ENCODE results near the gene MRPL50.

The MRPL50 gene

GRCh38 chr9:101365181-101365580 is 33.2 kb downstream of the MRPL50 start:
- no peak overlapping the region for H3K4me3 Mint-ChIP-seq
- no peaks in the 10 kb centered on the region for H3K9me3 Mint-ChIP-seq

GRCh38 chr9:101362450-101362849 is 36.0 kb downstream of the MRPL50 start:
- no peaks in the 10 kb centered on the region for H3K36me3 Mint-ChIP-seq (ENCODE audit: insufficient read depth)
- H3K4me1 Mint-ChIP-seq: no peaks in the 10 kb centered on the region
- H3K27me3 Mint-ChIP-seq: peaks cover 33% of the 10 kb centered on the region
- H3K27ac Mint-ChIP-seq (ENCODE audit: low read depth): no peak overlapping the region
- H3K9me3 Mint-ChIP-seq: no peaks in the 10 kb centered on the region
- DNase-seq (ENCODE audit: low spot score in 2 of 2) (no peak), ATAC-seq (replicated peaks; ENCODE audit: extremely low read depth, poor library complexity, severe bottlenecking) (no peak)
- no peak overlapping the region for H3K4me3 Mint-ChIP-seq

More at GRCh38 chr9:101365181-101365580, 33.2 kb downstream of the MRPL50 start:
- no peaks in the 10 kb centered on the region for H3K36me3 Mint-ChIP-seq (ENCODE audit: insufficient read depth)
- DNase-seq (ENCODE audit: low spot score in 2 of 2) (no peak), ATAC-seq (replicated peaks; ENCODE audit: extremely low read depth, poor library complexity, severe bottlenecking) (no peak)
- H3K27ac Mint-ChIP-seq (ENCODE audit: low read depth): no peak overlapping the region
- H3K27me3 Mint-ChIP-seq: peaks cover 41% of the 10 kb centered on the region
- no peaks in the 10 kb centered on the region for H3K4me1 Mint-ChIP-seq

GRCh38 chr9:101360647-101361046 is 37.8 kb downstream of the MRPL50 start:
- no peak overlapping the region for H3K27ac Mint-ChIP-seq (ENCODE audit: low read depth)
- H3K36me3 Mint-ChIP-seq (ENCODE audit: insufficient read depth): no peaks in the 10 kb centered on the region
- no peaks in the 10 kb centered on the region for H3K9me3 Mint-ChIP-seq
- no peak for DNase-seq (ENCODE audit: low spot score in 2 of 2)
- H3K4me1 Mint-ChIP-seq: no peaks in the 10 kb centered on the region
- H3K4me3 Mint-ChIP-seq: no peak overlapping the region
- H3K27me3 Mint-ChIP-seq: peaks cover 30% of the 10 kb centered on the region
- ATAC-seq (replicated peaks; ENCODE audit: extremely low read depth, poor library complexity, severe bottlenecking): no peak

- no peak for DNase-seq (ENCODE audit: low spot score in 2 of 2)
- no peak overlapping the region for H3K27ac Mint-ChIP-seq (ENCODE audit: low read depth)
- ATAC-seq (replicated peaks; ENCODE audit: extremely low read depth, poor library complexity, severe bottlenecking): no peak
- H3K9me3 Mint-ChIP-seq: no peaks in the 10 kb centered on the region
- no peaks in the 10 kb centered on the region for H3K4me1 Mint-ChIP-seq
- no peaks in the 10 kb centered on the region for H3K36me3 Mint-ChIP-seq (ENCODE audit: insufficient read depth)
- H3K4me3 Mint-ChIP-seq: no peak overlapping the region
- peaks cover 25% of the 10 kb centered on the region for H3K27me3 Mint-ChIP-seq
These were observed 38.7 kb downstream of the MRPL50 start for GRCh38 chr9:101359679-101360078.

GRCh38 chr9:101356619-101357018 is 41.8 kb downstream of the MRPL50 start:
- Mint-ChIP-seq H3K4me3 (no peak overlapping the region), H3K4me1 (no peaks in the 10 kb centered on the region), H3K36me3 (ENCODE audit: insufficient read depth) (no peaks in the 10 kb centered on the region), H3K9me3 (no peaks in the 10 kb centered on the region), H3K27me3 (peaks cover 12% of the 10 kb centered on the region), H3K27ac (ENCODE audit: low read depth) (no peak overlapping the region)
- no peak for ATAC-seq (replicated peaks; ENCODE audit: extremely low read depth, poor library complexity, severe bottlenecking)
- DNase-seq (ENCODE audit: low spot score in 2 of 2): no peak

GRCh38 chr9:101354765-101355708 is 43.4 kb downstream of the MRPL50 start:
- ATAC-seq (replicated peaks; ENCODE audit: extremely low read depth, poor library complexity, severe bottlenecking) (no peak), DNase-seq (ENCODE audit: low spot score in 2 of 2) (no peak)
- Mint-ChIP-seq H3K36me3 (ENCODE audit: insufficient read depth) (no peaks in the 10 kb centered on the region), H3K9me3 (no peaks in the 10 kb centered on the region), H3K4me1 (no peaks in the 10 kb centered on the region), H3K27me3 (peaks cover 12% of the 10 kb centered on the region), H3K27ac (ENCODE audit: low read depth) (no peak overlapping the region), H3K4me3 (no peak overlapping the region)

GRCh38 chr9:101354143-101354764 is 44.2 kb downstream of the MRPL50 start:
- DNase-seq (ENCODE audit: low spot score in 2 of 2) (no peak), ATAC-seq (replicated peaks; ENCODE audit: extremely low read depth, poor library complexity, severe bottlenecking) (no peak)
- no peak overlapping the region for H3K4me3 Mint-ChIP-seq

GRCh38 chr9:101353683-101354082 is 44.7 kb downstream of the MRPL50 start:
- H3K36me3 Mint-ChIP-seq (ENCODE audit: insufficient read depth): no peaks in the 10 kb centered on the region
- H3K27me3 Mint-ChIP-seq: peaks cover 12% of the 10 kb centered on the region
- ATAC-seq (replicated peaks; ENCODE audit: extremely low read depth, poor library complexity, severe bottlenecking) (no peak), DNase-seq (ENCODE audit: low spot score in 2 of 2) (no peak)
- H3K4me1 Mint-ChIP-seq: no peaks in the 10 kb centered on the region
- no peak overlapping the region for H3K4me3 Mint-ChIP-seq
- H3K9me3 Mint-ChIP-seq: no peaks in the 10 kb centered on the region
- H3K27ac Mint-ChIP-seq (ENCODE audit: low read depth): no peak overlapping the region

More at GRCh38 chr9:101354143-101354764, 44.2 kb downstream of the MRPL50 start:
- no peaks in the 10 kb centered on the region for H3K4me1 Mint-ChIP-seq
- H3K27me3 Mint-ChIP-seq: peaks cover 12% of the 10 kb centered on the region
- no peak overlapping the region for H3K27ac Mint-ChIP-seq (ENCODE audit: low read depth)
- H3K36me3 Mint-ChIP-seq (ENCODE audit: insufficient read depth): no peaks in the 10 kb centered on the region
- H3K9me3 Mint-ChIP-seq: no peaks in the 10 kb centered on the region

- Mint-ChIP-seq H3K9me3 (no peaks in the 10 kb centered on the region), H3K4me1 (no peaks in the 10 kb centered on the region), H3K4me3 (no peak overlapping the region), H3K27ac (ENCODE audit: low read depth) (no peak overlapping the region), H3K36me3 (ENCODE audit: insufficient read depth) (no peaks in the 10 kb centered on the region), H3K27me3 (peaks cover 12% of the 10 kb centered on the region)
- no peak for ATAC-seq (replicated peaks; ENCODE audit: extremely low read depth, poor library complexity, severe bottlenecking)
- no peak for DNase-seq (ENCODE audit: low spot score in 2 of 2)
These were observed 45.4 kb downstream of the MRPL50 start for GRCh38 chr9:101352892-101353463.

GRCh38 chr9:101350285-101350684 is 48.1 kb downstream of the MRPL50 start:
- DNase-seq (ENCODE audit: low spot score in 2 of 2): no peak
- Mint-ChIP-seq H3K4me3 (no peak overlapping the region), H3K27me3 (peaks cover 27% of the 10 kb centered on the region), H3K36me3 (ENCODE audit: insufficient read depth) (no peaks in the 10 kb centered on the region), H3K9me3 (no peaks in the 10 kb centered on the region), H3K27ac (ENCODE audit: low read depth) (no peak overlapping the region), H3K4me1 (no peaks in the 10 kb centered on the region)
- ATAC-seq (replicated peaks; ENCODE audit: extremely low read depth, poor library complexity, severe bottlenecking): no peak

GRCh38 chr9:101342595-101342994 is 55.8 kb downstream of the MRPL50 start:
- ATAC-seq (replicated peaks; ENCODE audit: extremely low read depth, poor library complexity, severe bottlenecking): no peak
- H3K4me1 Mint-ChIP-seq: no peaks in the 10 kb centered on the region
- H3K27me3 Mint-ChIP-seq: peaks cover 60% of the 10 kb centered on the region
- H3K9me3 Mint-ChIP-seq: no peaks in the 10 kb centered on the region
- no peaks in the 10 kb centered on the region for H3K36me3 Mint-ChIP-seq (ENCODE audit: insufficient read depth)
- no peak for DNase-seq (ENCODE audit: low spot score in 2 of 2)
- no peak overlapping the region for H3K27ac Mint-ChIP-seq (ENCODE audit: low read depth)
- no peak overlapping the region for H3K4me3 Mint-ChIP-seq

- H3K4me3 Mint-ChIP-seq: no peak overlapping the region
- no peak overlapping the region for H3K27ac Mint-ChIP-seq (ENCODE audit: low read depth)
- peaks cover 57% of the 10 kb centered on the region for H3K27me3 Mint-ChIP-seq
- DNase-seq (ENCODE audit: low spot score in 2 of 2): no peak
- H3K36me3 Mint-ChIP-seq (ENCODE audit: insufficient read depth): no peaks in the 10 kb centered on the region
- H3K9me3 Mint-ChIP-seq: no peaks in the 10 kb centered on the region
- ATAC-seq (replicated peaks; ENCODE audit: extremely low read depth, poor library complexity, severe bottlenecking): no peak
- no peaks in the 10 kb centered on the region for H3K4me1 Mint-ChIP-seq
These were observed 56.5 kb downstream of the MRPL50 start for GRCh38 chr9:101341958-101342357.
